Psoas muscle (tissue), 8 donors: ENCODE data around the gene KRT10. TPM values are rescaled to one million over a fixed set of nuclear protein-coding genes. Genes with fewer than 3 reads are reported as not detected.

Experiments used
- ATAC-seq, 4 donors: fragments of 200-7000 bp; cut with Tn5 transposase; one replicate each; pipeline ENCODE4 v1.9.1; 2020; ENCODE audit warnings: moderate library complexity in 3 of 4, mild to moderate bottlenecking in 2 of 4
- DNase-seq, 2 donors: peaks; one replicate each; pipeline ENCODE4 v3.0.0-alpha.2; 2020
- H3K27ac ChIP-seq: fragments of 200-600 bp; one replicate; pipeline ENCODE4 v1.8.0; 2022
- H3K27me3 ChIP-seq, 3 donors: fragments of 200-600 bp in 1 of 3; one replicate each; pipeline versions ENCODE4 v1.6.1 to v1.8.0; 2013 to 2022; ENCODE audit warnings: low read length in 2 of 3, mild to moderate bottlenecking in 2 of 3, moderate library complexity in 1 of 3; ENCODE audit not compliant: insufficient read depth in 3 of 3
- H3K36me3 ChIP-seq, 2 donors: fragments of 200-600 bp in 1 of 2; one replicate each; pipeline versions ENCODE4 v1.6.1 to v1.8.0; 2013 to 2022; ENCODE audit warnings: low read depth in 1 of 2, mild to moderate bottlenecking in 1 of 2, moderate library complexity in 1 of 2; ENCODE audit not compliant: insufficient read depth in 1 of 2
- H3K4me1 ChIP-seq: fragments of 200-600 bp; one replicate; pipeline ENCODE4 v1.8.0; 2022
- H3K4me3 ChIP-seq: fragments of 200-600 bp; one replicate; pipeline ENCODE4 v1.8.0; 2022; ENCODE audit warnings: mild to moderate bottlenecking
- H3K9me3 ChIP-seq: fragments of 200-600 bp; one replicate; pipeline ENCODE4 v1.8.0; 2022
- WGBS, 3 donors: extraction: QIAGEN DNeasy Blood & Tissue Kit; methylation state at CpG; one replicate each; pipeline versions ENCODE4 v1.1.6 to v1.1.7; 2013; 5-methylcytosine and 5-hydroxymethylcytosine counted together
- intact Hi-C, 2 donors: fragments of 100-400 bp; cut with DNase I; formaldehyde crosslinking; loops; one replicate each; pipeline versions ENCODE4 v1.11.0 to v1.14.2; 2022
- polyA plus RNA-seq, 3 donors: library from polyadenylated mRNA; stranded (reverse); fragments of 200-250 nt; gene quantifications; one replicate each; pipeline ENCODE4 v1.2.3, GENCODE V29; 2013
- total RNA-seq, 4 donors: library from RNA; stranded (reverse); fragmentation: NEBNext Ultra II Directional in 2 of 4; extraction: Animal tissue kit (Norgen Biotek cat#: 25700) in 2 of 4; gene quantifications; one replicate each; pipeline versions ENCODE4 v1.2.1 to v1.2.4, GENCODE V29; 2021 to 2023
- TF ChIP-seq, protein P1 (sequence below): fragments of 200-600 bp; IDR thresholded peaks from one replicate; pipeline ENCODE4 v1.8.0; 2022; ENCODE audit warnings: antibody characterized with exemption
- donor health status: healthy with polysubstance abuse.
- donor health status: DM: no; HTN: no; CAD: no; lungs with moderate emphysema.
- donor health status: Bipolar disorder and iron deficiency.
- donor health status: healthy.
- donor health status: DM: yes; HTN: yes; CAD: no.
- donor health status: DM: no; HTN: no; CAD: no.
- donor health status: DM: no; HTN: no; CAD: no.
- donor health status: DM: yes; HTN: yes; CAD: no.

The KRT10 gene
- total and polyA plus RNA-seq, 7 donors, result 23.3 to 38.8 (median 32.7) TPM

- DNase-seq, result no peak
- intact Hi-C loops, result no loop called here
- Histone ChIP-seq H3K4me3 (no peak overlapping the region), H3K27ac (no peak overlapping the region), H3K9me3 (no peaks in the 10 kb centered on the region), H3K36me3 (no peaks in the 10 kb centered on the region), H3K4me1 (no peaks in the 10 kb centered on the region), H3K27me3 (no peaks in the 10 kb centered on the region)
- TF ChIP-seq, protein P1, sequence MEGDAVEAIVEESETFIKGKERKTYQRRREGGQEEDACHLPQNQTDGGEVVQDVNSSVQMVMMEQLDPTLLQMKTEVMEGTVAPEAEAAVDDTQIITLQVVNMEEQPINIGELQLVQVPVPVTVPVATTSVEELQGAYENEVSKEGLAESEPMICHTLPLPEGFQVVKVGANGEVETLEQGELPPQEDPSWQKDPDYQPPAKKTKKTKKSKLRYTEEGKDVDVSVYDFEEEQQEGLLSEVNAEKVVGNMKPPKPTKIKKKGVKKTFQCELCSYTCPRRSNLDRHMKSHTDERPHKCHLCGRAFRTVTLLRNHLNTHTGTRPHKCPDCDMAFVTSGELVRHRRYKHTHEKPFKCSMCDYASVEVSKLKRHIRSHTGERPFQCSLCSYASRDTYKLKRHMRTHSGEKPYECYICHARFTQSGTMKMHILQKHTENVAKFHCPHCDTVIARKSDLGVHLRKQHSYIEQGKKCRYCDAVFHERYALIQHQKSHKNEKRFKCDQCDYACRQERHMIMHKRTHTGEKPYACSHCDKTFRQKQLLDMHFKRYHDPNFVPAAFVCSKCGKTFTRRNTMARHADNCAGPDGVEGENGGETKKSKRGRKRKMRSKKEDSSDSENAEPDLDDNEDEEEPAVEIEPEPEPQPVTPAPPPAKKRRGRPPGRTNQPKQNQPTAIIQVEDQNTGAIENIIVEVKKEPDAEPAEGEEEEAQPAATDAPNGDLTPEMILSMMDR, result no peak
- ATAC-seq, result peak in 3 of 4 donors; percentile 43 to 59 (median 58)
- WGBS, 3 donors, result 55 to 84% (median 57%) methylated on average over 6 of the region's 6 CpGs
Observed at GRCh38 chr17:40854175-40854814, 31.9 kb upstream of the KRT10 start.

DNA sequence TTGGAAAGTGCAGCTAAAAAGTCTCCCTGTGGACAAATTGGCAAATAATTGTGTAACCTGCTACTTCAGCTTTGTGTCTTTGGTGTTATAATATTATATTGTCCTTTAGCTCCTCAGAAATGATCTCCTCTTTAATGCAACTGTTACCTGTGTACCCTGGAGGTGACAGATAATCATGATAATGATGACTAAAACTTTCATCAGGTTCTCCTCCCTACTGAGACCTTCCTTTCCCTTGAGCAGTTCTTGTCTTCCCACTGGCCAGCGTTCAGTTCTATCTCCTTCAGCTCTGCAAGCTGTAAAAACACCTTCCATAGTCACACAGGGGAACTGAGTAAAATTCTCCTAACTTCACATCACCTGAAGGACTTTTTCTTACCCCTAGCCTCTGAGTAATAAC lies 29.9 kb upstream of the KRT10 start:
- no peak for DNase-seq
- TF ChIP-seq, protein P1, result no peak
- ATAC-seq, result no peak
- intact Hi-C loops, result no loop called here
- Histone ChIP-seq H3K36me3 (no peaks in the 10 kb centered on the region), H3K9me3 (no peaks in the 10 kb centered on the region), H3K4me3 (no peak overlapping the region), H3K4me1 (no peaks in the 10 kb centered on the region), H3K27ac (no peak overlapping the region), H3K27me3 (no peaks in the 10 kb centered on the region)
- 41 to 57% (median 52%) methylated on average over 1 of the region's 1 CpG for WGBS, 3 donors

GRCh38 chr17:40850293-40850972 lies 28.0 kb upstream of the KRT10 start:
- intact Hi-C loops, result no loop called here

DNA sequence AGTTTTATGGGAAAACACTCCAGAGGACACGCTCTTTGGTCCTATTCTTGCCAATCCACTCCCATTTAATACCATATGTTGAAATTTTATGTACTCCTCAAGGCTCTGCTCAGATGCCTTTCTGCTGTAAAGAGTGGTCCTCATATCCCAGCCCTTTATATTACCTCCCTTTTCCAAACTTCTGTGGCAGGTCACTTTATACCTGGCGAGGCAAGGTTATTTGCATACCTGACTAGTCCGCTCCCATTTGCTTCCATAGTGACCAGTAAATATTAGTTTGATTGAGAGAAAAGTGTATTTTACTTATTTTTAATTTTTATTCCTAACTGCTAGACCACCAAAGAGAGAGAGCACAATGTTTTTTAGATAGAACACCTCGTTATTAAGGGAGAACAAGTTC lies 27.3 kb upstream of the KRT10 start:
- peaks cover 0 to 6% (median 0%) of the 10 kb centered on the region in 3 donors for H3K27me3 ChIP-seq
- H3K9me3 ChIP-seq, result no peaks in the 10 kb centered on the region
- no peak overlapping the region for H3K4me3 ChIP-seq
- WGBS, 3 donors, result 91 to 92% (median 91%) methylated on average over 4 of the region's 4 CpGs
- DNase-seq (no peak), ATAC-seq (no peak)
- H3K36me3 ChIP-seq, result no peaks in the 10 kb centered on the region
- intact Hi-C loops, result no loop called here
- H3K27ac ChIP-seq, result no peak overlapping the region
- no peaks in the 10 kb centered on the region for H3K4me1 ChIP-seq
- TF ChIP-seq, protein P1, result no peak

More at GRCh38 chr17:40850293-40850972, 28.0 kb upstream of the KRT10 start:
- no peak overlapping the region for H3K27ac ChIP-seq
- no peaks in the 10 kb centered on the region for H3K9me3 ChIP-seq
- 93 to 96% (median 95%) methylated on average over 3 of the region's 3 CpGs for WGBS, 3 donors
- ATAC-seq (no peak), DNase-seq (no peak)
- no peak overlapping the region for H3K4me3 ChIP-seq
- TF ChIP-seq, protein P1, result no peak
- no peaks in the 10 kb centered on the region for H3K27me3 ChIP-seq
- no peaks in the 10 kb centered on the region for H3K4me1 ChIP-seq
- H3K36me3 ChIP-seq, result no peaks in the 10 kb centered on the region
